Tongue (tissue), 2 donors: ENCODE measurements around the gene STARD9. TPM values are rescaled to one million over a fixed set of nuclear protein-coding genes. Genes with fewer than 3 reads are reported as not detected.
A peak's percentile ranks its signal among the peaks of the same experiment; 100 is the strongest.
"Not testable (repeated sequence)": the region's sequence is repeated elsewhere in the genome, so short reads cannot be mapped to it uniquely, and the experiment has no call there.

Source experiments
- DNase-seq: peaks from one replicate; pipeline ENCODE4 v3.0.0-alpha.2; 2015
- total RNA-seq: library from RNA; depleted of rRNA; stranded (reverse); fragments of >200 nt; gene quantifications from one replicate; pipeline ENCODE4 v1.2.3, GENCODE V29; 2014

STARD9 gene
- total RNA-seq, 1 donor from 2014 or later = 31.1 TPM

GRCh38 chr15:42730135-42730534, 154.7 kb downstream of the STARD9 start:
- DNase-seq = no peak

- no peak for DNase-seq
Observed at GRCh38 chr15:42730536-42730935, 155.1 kb downstream of the STARD9 start.

- DNase-seq = no peak
Observed at GRCh38 chr15:42731461-42731860, 156.1 kb downstream of the STARD9 start.

- no peak for DNase-seq
Observed at GRCh38 chr15:42732095-42732827, 156.9 kb downstream of the STARD9 start.

GRCh38 chr15:42733027-42733426, 157.6 kb downstream of the STARD9 start:
- no peak for DNase-seq

GRCh38 chr15:42734076-42734672, 158.8 kb downstream of the STARD9 start:
- DNase-seq = no peak

GRCh38 chr15:42735382-42736165, 160.2 kb downstream of the STARD9 start:
- DNase-seq = no peak

GRCh38 chr15:42736178-42736792, 160.9 kb downstream of the STARD9 start:
- peak; percentile 52 for DNase-seq

GRCh38 chr15:42736793-42737528, 161.6 kb downstream of the STARD9 start, which contains the start of gene CDAN1:
Gene CDAN1, minus strand, starts transcription at chr15:42737128. Its CDS starts 26 bp downstream, at chr15:42737102.
- peak; percentile 95 for DNase-seq

GRCh38 chr15:42737529-42738328, 162.3 kb downstream of the STARD9 start:
- DNase-seq = no peak

- DNase-seq = no peak
Observed at GRCh38 chr15:42741710-42742109, 166.3 kb downstream of the STARD9 start.

- no peak for DNase-seq
Observed at GRCh38 chr15:42742149-42742548, 166.7 kb downstream of the STARD9 start.

- no peak for DNase-seq
Observed at GRCh38 chr15:42744195-42744594, 168.8 kb downstream of the STARD9 start.

GRCh38 chr15:42749266-42749665, 173.9 kb downstream of the STARD9 start:
- DNase-seq = peak; percentile 37

GRCh38 chr15:42750306-42750705, 174.9 kb downstream of the STARD9 start:
- no peak for DNase-seq

- no peak for DNase-seq
Observed at GRCh38 chr15:42759093-42759492, 183.7 kb downstream of the STARD9 start.

GRCh38 chr15:42760759-42761158, 185.4 kb downstream of the STARD9 start:
- no peak for DNase-seq

- not testable (repeated sequence) for DNase-seq
Observed at GRCh38 chr15:42761813-42762212, 186.4 kb downstream of the STARD9 start.

GRCh38 chr15:42764154-42764731, 188.8 kb downstream of the STARD9 start:
- DNase-seq = not testable (repeated sequence)

GRCh38 chr15:42766109-42766508, 190.7 kb downstream of the STARD9 start:
- DNase-seq = not testable (repeated sequence)
